ENCODE data around the gene SNRPB. TPM values are rescaled to one million over a fixed set of nuclear protein-coding genes. Genes with fewer than 3 reads are reported as not detected.

The SNRPB gene
- polyA plus RNA-seq, 3 donors, result 136 to 213 (median 183) TPM

GRCh38 chr20:2462484-2462883, 8.1 kb downstream of the SNRPB start:
- no peak overlapping the region for H3K4me3 ChIP-seq (replicated peaks in 1 of 3; ENCODE audit: low read depth in 2 of 3, low read length in 3 of 3)
- no peaks in the 10 kb centered on the region for H3K9me3 ChIP-seq (replicated peaks in 1 of 2; ENCODE audit: control insufficient read depth in 1 of 2, insufficient read depth in 1 of 2, low read length in 2 of 2)
- no peak overlapping the region for H3K4me2 ChIP-seq (replicated peaks; ENCODE audit: extremely low read depth, low read length, poor library complexity, severe bottlenecking)
- Mint-ChIP-seq H3K4me3 (no peak overlapping the region), H3K36me3 (peaks cover 88 to 92% of the 10 kb centered on the region in 2 donors), H3K9me3 (no peaks in the 10 kb centered on the region), H3K27me3 (ENCODE audit: low read depth in 3 of 3) (peaks cover 0 to 2% (median 0%) of the 10 kb centered on the region in 3 donors), H3K27ac (no peak overlapping the region), H3K4me1 (peaks cover 2% of the 10 kb centered on the region)
- peaks cover 59% of the 10 kb centered on the region for H4K20me1 ChIP-seq (ENCODE audit: insufficient read depth, low read length)
- no peak overlapping the region for H3K27ac ChIP-seq (ENCODE audit: low read depth in 1 of 2, low read length in 2 of 2)
- peaks cover 20% of the 10 kb centered on the region for H3K79me2 ChIP-seq (ENCODE audit: insufficient read depth, low read length)
- 100% methylated on average over 2 of the region's 3 CpGs for WGBS (ENCODE audit: insufficient coverage)
- H3K9ac ChIP-seq (ENCODE audit: insufficient read depth, low read length, poor library complexity, severe bottlenecking), result no peak overlapping the region
- peaks cover 82 to 93% of the 10 kb centered on the region in 2 donors for H3K36me3 ChIP-seq (replicated peaks in 1 of 2; ENCODE audit: control insufficient read depth in 1 of 2, insufficient read depth in 2 of 2, low read length in 2 of 2)
- intact Hi-C loops (cut with micrococcal nuclease), result loop anchor here in 1 of 2 donors (10.0 kb wide), 1 partner anchor 1128 kb away; no protein-coding TSS in a partner anchor
- no peak for TF ChIP-seq CTCF (IDR thresholded peaks at IDR 0.05)
- DNase-seq, result no peak
- H2AFZ ChIP-seq (ENCODE audit: insufficient read depth, low read depth, low read length, poor library complexity, severe bottlenecking), result no peak overlapping the region
- no peaks in the 10 kb centered on the region for H3K27me3 ChIP-seq (ENCODE audit: control insufficient read depth in 2 of 2, insufficient read depth in 2 of 2, low read length in 2 of 2)
- no peaks in the 10 kb centered on the region for H3K4me1 ChIP-seq (ENCODE audit: control insufficient read depth in 1 of 2, insufficient read depth in 2 of 2, low read length in 2 of 2)

- WGBS (ENCODE audit: insufficient coverage), result no CpG with 5 or more reads among the region's 4 CpGs
- no peak overlapping the region for H3K4me3 ChIP-seq (replicated peaks in 1 of 3; ENCODE audit: low read depth in 2 of 3, low read length in 3 of 3)
- no peaks in the 10 kb centered on the region for H3K27me3 ChIP-seq (ENCODE audit: control insufficient read depth in 2 of 2, insufficient read depth in 2 of 2, low read length in 2 of 2)
- H3K79me2 ChIP-seq (ENCODE audit: insufficient read depth, low read length), result peaks cover 4% of the 10 kb centered on the region
- no peak overlapping the region for H3K9ac ChIP-seq (ENCODE audit: insufficient read depth, low read length, poor library complexity, severe bottlenecking)
- peaks cover 43% of the 10 kb centered on the region for H4K20me1 ChIP-seq (ENCODE audit: insufficient read depth, low read length)
- no peaks in the 10 kb centered on the region for H3K4me1 ChIP-seq (ENCODE audit: control insufficient read depth in 1 of 2, insufficient read depth in 2 of 2, low read length in 2 of 2)
- intact Hi-C loops (cut with micrococcal nuclease), result loop anchor here in 1 of 2 donors (10.0 kb wide), 1 partner anchor 1126 kb away; no protein-coding TSS in a partner anchor
- H3K36me3 ChIP-seq (replicated peaks in 1 of 2; ENCODE audit: control insufficient read depth in 1 of 2, insufficient read depth in 2 of 2, low read length in 2 of 2), result peaks cover 66 to 77% of the 10 kb centered on the region in 2 donors
- Mint-ChIP-seq H3K36me3 (peaks cover 74 to 76% of the 10 kb centered on the region in 2 donors), H3K4me1 (no peaks in the 10 kb centered on the region), H3K9me3 (no peaks in the 10 kb centered on the region), H3K4me3 (no peak overlapping the region), H3K27me3 (ENCODE audit: low read depth in 3 of 3) (peaks cover 0 to 2% (median 0%) of the 10 kb centered on the region in 3 donors), H3K27ac (no peak overlapping the region)
- H3K27ac ChIP-seq (ENCODE audit: low read depth in 1 of 2, low read length in 2 of 2), result no peak overlapping the region
- H3K9me3 ChIP-seq (replicated peaks in 1 of 2; ENCODE audit: control insufficient read depth in 1 of 2, insufficient read depth in 1 of 2, low read length in 2 of 2), result no peaks in the 10 kb centered on the region
- H3K4me2 ChIP-seq (replicated peaks; ENCODE audit: extremely low read depth, low read length, poor library complexity, severe bottlenecking), result no peak overlapping the region
- no peak for DNase-seq
- no peak for TF ChIP-seq CTCF (IDR thresholded peaks at IDR 0.05)
- no peak overlapping the region for H2AFZ ChIP-seq (ENCODE audit: insufficient read depth, low read depth, low read length, poor library complexity, severe bottlenecking)
These were observed 9.7 kb downstream of the SNRPB start for GRCh38 chr20:2460752-2461424.

Data from CD14-positive monocyte (primary cell).